Mononuclear cell (primary cell): Measurements from ENCODE around the gene TRAPPC3. TPM values are rescaled to one million over a fixed set of nuclear protein-coding genes. Genes with fewer than 3 reads are reported as not detected.

Source experiments
- H3K27me3 ChIP-seq: 2 replicates; pipeline ENCODE4 v1.6.0; 2011; ENCODE audit warnings: low read length, control low read depth; ENCODE audit not compliant: insufficient read depth
- H3K4me1 ChIP-seq: 2 replicates; pipeline ENCODE4 v1.5.1; 2011; ENCODE audit warnings: mild to moderate bottlenecking, low read length, control low read depth; ENCODE audit not compliant: insufficient read depth
- H3K4me3 ChIP-seq: 2 replicates; pipeline ENCODE4 v1.5.1; 2011; ENCODE audit warnings: mild to moderate bottlenecking, low read length, moderate library complexity
- H3K9me3 ChIP-seq: 2 replicates; pipeline ENCODE4 v1.5.1; 2011; ENCODE audit warnings: low read depth, mild to moderate bottlenecking, control low read depth, low read length
- total RNA-seq: library from RNA; depleted of rRNA; stranded (reverse); fragments of >200 nt; gene quantifications from one replicate; pipeline ENCODE4 v1.2.3, GENCODE V29; 2012

The TRAPPC3 gene
- total RNA-seq, 1 donor: 25.9 TPM

- Histone ChIP-seq H3K27me3 (no peaks in the 10 kb centered on the region), H3K4me3 (no peak overlapping the region), H3K4me1 (peaks cover 26% of the 10 kb centered on the region), H3K9me3 (no peaks in the 10 kb centered on the region)
These were observed 4.9 kb downstream of the TRAPPC3 start for GRCh38 chr1:36144413-36144812.

DNA sequence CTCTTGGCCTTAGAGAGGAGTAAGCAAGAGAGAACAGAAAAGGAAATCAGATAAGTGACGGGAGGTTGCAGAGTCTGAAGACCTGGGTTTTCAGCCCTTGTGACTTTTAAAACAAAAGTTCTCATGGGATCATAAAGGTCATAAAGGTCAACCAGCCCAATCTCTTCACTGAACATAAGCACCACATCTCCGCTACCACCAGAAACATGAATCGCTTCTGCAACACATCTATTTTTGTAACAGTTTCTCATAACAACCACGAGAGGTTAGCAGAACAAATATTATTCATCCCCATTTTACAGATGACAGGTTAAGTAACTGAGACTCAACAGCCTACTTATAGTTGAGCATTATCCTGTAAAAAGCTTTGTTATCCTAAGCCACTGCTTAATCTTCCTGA is 5.9 kb downstream of the TRAPPC3 start:
- peaks cover 22% of the 10 kb centered on the region for H3K4me1 ChIP-seq
- H3K9me3 ChIP-seq: no peaks in the 10 kb centered on the region
- H3K4me3 ChIP-seq: no peak overlapping the region
- no peaks in the 10 kb centered on the region for H3K27me3 ChIP-seq

DNA sequence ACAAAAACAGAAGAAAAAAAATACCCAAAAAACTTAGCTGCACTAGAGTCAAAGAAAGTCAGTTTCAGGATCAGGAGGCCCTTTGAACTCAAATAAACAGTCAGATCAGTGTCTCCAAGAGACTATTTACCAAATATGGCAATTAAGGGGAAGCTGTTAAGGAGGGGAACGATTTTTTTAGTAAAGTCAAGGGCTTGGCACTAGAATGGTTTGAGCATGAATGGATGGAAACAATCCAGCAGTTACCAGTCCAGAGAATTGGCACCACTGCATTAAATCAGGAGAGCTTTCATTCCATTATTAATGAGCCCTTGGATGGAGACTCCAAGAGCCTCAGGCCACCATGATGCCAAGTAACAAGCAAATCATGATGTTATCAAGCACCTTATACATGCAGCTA is 7.2 kb downstream of the TRAPPC3 start:
- H3K9me3 ChIP-seq: no peaks in the 10 kb centered on the region
- H3K27me3 ChIP-seq: no peaks in the 10 kb centered on the region
- H3K4me1 ChIP-seq: peaks cover 9% of the 10 kb centered on the region
- no peak overlapping the region for H3K4me3 ChIP-seq

DNA sequence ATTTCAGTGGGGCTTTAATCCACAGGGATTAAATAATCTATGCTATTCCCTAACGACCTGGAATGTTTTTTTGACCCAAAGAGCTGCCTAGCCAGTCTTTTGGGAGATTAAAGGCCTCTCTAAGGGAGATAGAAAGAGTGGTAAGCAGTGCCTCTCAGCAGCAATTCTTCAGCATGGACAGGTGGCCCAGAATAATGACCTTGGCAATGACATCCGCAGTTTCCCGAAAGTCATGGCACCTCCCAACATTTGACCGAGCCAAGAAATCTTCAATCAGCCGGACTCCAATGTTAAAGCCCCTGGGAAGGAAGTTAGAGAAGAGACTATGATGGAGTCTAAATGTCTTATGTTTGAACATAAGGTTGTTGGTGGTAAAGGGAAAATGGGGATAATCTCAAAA is 9.8 kb downstream of the TRAPPC3 start:
- Histone ChIP-seq H3K4me3 (no peak overlapping the region), H3K27me3 (no peaks in the 10 kb centered on the region), H3K4me1 (peaks cover 14% of the 10 kb centered on the region), H3K9me3 (no peaks in the 10 kb centered on the region)

- Histone ChIP-seq H3K4me3 (no peak overlapping the region), H3K9me3 (no peaks in the 10 kb centered on the region), H3K27me3 (no peaks in the 10 kb centered on the region), H3K4me1 (peaks cover 15% of the 10 kb centered on the region)
These were observed 11.5 kb downstream of the TRAPPC3 start for GRCh38 chr1:36137776-36138175.

DNA sequence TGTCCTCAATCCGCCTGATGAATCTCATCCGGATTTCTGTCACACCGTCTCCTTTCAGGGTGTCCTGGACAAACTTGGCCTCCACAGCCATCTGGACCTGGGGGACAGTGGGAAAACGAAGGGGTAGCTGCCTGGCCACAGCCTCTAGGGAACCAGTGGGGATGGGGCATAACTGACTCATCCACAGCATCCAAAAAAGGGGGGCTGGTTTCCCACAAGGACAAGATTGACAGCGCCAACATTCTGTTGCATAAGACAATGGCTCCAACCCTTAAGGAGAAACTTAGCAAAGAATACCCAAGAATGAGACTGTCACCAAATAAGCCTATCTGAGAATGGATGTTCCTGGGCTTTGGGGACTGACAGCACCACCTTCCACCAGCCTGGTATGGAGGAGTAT is 12.1 kb downstream of the TRAPPC3 start:
- Histone ChIP-seq H3K4me3 (no peak overlapping the region), H3K4me1 (peaks cover 9% of the 10 kb centered on the region), H3K27me3 (no peaks in the 10 kb centered on the region), H3K9me3 (no peaks in the 10 kb centered on the region)

- H3K4me3 ChIP-seq: no peak overlapping the region
- H3K9me3 ChIP-seq: no peaks in the 10 kb centered on the region
- H3K4me1 ChIP-seq: peaks cover 8% of the 10 kb centered on the region
- no peaks in the 10 kb centered on the region for H3K27me3 ChIP-seq
These were observed 12.8 kb downstream of the TRAPPC3 start for GRCh38 chr1:36136535-36136934.

GRCh38 chr1:36135796-36136195 is 13.5 kb downstream of the TRAPPC3 start:
- H3K4me3 ChIP-seq: no peak overlapping the region
- H3K9me3 ChIP-seq: no peaks in the 10 kb centered on the region
- no peaks in the 10 kb centered on the region for H3K27me3 ChIP-seq
- peaks cover 8% of the 10 kb centered on the region for H3K4me1 ChIP-seq

- Histone ChIP-seq H3K9me3 (no peaks in the 10 kb centered on the region), H3K4me3 (no peak overlapping the region), H3K27me3 (no peaks in the 10 kb centered on the region), H3K4me1 (peaks cover 8% of the 10 kb centered on the region)
These were observed 14.0 kb downstream of the TRAPPC3 start for GRCh38 chr1:36135330-36135667.

GRCh38 chr1:36134505-36135329 is 14.6 kb downstream of the TRAPPC3 start:
- H3K9me3 ChIP-seq: no peaks in the 10 kb centered on the region
- no peaks in the 10 kb centered on the region for H3K27me3 ChIP-seq
- H3K4me1 ChIP-seq: peaks cover 8% of the 10 kb centered on the region
- no peak overlapping the region for H3K4me3 ChIP-seq

DNA sequence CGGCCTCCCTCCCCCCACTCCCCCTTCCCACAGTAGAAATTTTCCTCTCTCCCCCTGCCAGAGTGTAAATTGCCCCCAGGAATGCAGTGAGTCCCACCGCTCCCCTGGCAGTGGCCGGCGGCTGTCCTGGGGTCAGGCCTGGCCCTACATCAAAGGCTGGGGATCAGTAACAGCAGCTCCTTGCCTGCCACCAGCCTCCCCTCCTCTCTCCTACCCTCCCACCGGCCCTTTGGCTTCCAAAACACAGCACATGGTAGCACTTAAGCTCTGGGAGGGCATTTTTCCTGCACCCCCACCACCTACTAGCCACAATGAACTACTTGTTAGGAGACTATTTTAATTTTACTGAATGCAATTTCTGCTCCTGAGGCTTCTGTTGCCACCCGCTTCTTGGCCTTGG is 15.3 kb downstream of the TRAPPC3 start:
- Histone ChIP-seq H3K9me3 (no peaks in the 10 kb centered on the region), H3K4me1 (peaks cover 8% of the 10 kb centered on the region), H3K4me3 (no peak overlapping the region), H3K27me3 (no peaks in the 10 kb centered on the region)

DNA sequence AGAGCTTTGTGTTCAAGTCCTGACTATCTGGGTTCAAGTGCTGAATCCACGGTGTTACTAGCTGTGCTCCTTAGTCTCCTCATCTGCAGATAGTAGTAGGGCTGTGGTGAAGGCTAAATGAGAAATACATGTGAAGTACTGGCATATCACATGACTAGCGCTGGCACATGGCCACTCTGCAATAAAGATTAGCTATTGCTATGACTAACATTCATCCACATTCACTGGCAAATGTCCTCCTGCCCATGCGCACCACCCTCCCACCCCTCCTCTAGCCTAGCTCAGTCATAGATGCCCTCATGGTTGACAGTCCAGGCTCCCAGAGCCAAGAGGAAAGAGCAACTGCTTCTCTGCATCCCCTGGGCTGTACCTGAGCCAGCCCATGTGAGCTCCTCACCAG is 15.8 kb downstream of the TRAPPC3 start:
- no peaks in the 10 kb centered on the region for H3K9me3 ChIP-seq
- H3K4me1 ChIP-seq: peaks cover 9% of the 10 kb centered on the region
- no peak overlapping the region for H3K4me3 ChIP-seq

DNA sequence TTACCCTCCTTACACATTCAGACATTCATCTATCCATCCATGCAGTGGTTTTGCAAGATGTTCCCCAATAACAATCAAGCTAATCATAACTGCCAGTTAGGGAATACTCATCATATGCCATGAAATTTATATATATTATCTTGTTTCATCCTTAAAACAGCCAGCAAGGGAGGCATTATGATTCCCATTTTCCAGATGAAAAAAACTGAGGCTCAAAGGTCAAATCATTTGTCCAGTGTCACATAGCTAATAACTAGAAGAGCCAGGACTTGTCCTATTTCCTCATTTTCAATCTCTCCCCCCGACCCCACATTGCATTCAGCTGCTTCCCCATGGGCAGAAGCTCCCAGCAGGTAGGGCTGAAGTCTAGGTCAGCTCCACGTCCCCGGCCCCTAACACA is 17.3 kb downstream of the TRAPPC3 start:
- no peaks in the 10 kb centered on the region for H3K9me3 ChIP-seq
- H3K27me3 ChIP-seq: no peaks in the 10 kb centered on the region
- no peak overlapping the region for H3K4me3 ChIP-seq
- H3K4me1 ChIP-seq: peaks cover 12% of the 10 kb centered on the region

More for the DNA sequence above, 15.8 kb downstream of the TRAPPC3 start:
- no peaks in the 10 kb centered on the region for H3K27me3 ChIP-seq

DNA sequence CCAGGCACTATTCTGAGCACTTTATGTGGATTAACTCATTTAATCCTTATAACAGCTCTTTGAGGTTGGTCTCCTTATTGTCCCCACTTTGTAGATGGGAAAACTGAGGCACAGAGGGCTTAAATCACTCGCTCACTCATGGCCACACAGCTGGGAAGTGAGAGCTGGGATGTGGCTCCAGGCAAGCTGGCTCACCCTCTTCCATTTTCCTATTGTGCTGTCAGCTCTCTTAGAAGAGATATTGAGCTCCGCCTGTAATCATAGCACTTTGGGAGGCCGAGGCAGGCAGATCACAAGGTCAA is 20.4 kb downstream of the TRAPPC3 start:
- no peak overlapping the region for H3K4me3 ChIP-seq
- H3K9me3 ChIP-seq: no peaks in the 10 kb centered on the region
- H3K4me1 ChIP-seq: peaks cover 20% of the 10 kb centered on the region
- H3K27me3 ChIP-seq: peaks cover 3% of the 10 kb centered on the region

DNA sequence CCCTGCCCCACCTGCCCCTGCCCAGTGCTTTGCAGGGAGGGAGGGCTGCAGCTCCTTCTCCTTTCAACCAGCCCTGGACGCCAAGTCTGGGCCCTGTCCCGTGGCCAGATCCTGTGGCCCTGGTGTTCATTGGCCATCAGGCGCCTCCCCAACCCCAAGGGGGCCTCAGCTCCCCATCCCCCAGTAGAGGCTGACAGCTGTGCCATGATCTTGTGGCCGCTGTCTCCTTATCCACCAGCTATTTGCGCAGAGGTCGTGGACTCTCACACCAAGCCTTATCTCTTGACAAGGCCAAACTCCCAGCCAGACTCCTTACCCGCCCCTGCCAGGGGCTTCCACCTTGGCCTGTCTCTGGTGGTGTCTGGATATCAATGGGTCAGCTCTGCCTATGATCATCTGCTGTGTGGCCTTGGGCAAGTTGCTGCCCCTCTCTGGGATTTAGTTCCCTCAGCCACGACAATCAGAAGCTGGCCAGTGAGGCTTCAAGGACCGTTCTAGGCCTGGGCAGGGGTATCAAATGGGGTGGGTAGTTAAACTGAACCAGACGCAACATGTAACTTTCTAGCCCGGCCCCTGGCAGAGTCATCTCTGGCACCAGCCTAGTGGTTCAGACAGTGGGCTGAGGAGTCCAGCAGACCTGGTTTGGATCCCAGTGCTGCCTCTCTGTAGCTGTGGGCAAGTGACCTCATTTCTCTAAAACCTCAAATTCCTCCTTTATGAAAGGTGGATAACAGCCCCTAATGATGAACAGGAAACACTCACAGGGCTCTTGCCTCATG is 21.0 kb downstream of the TRAPPC3 start:
- no peak overlapping the region for H3K4me3 ChIP-seq
- H3K4me1 ChIP-seq: peaks cover 25% of the 10 kb centered on the region
- H3K9me3 ChIP-seq: no peaks in the 10 kb centered on the region
- peaks cover 3% of the 10 kb centered on the region for H3K27me3 ChIP-seq
